Keratinocyte (primary cell): ENCODE results near the gene RBMS3. TPM values are rescaled to one million over a fixed set of nuclear protein-coding genes. Genes with fewer than 3 reads are reported as not detected.

ENCODE experiments used
- DNase-seq: peaks from one replicate; pipeline ENCODE4 v3.0.0-alpha.2; 2011; ENCODE audit warnings: low read depth, missing footprints, low spot score
- FAIRE-seq: peaks from 2 replicates; lab custom pipeline; 2011; peaks lifted over from hg19 to GRCh38; lab: Jason Lieb, UNC
- H2AFZ ChIP-seq: 2 replicates; pipeline ENCODE4 v1.6.0; 2012; ENCODE audit warnings: low read length, control low read depth, inconsistent platforms; ENCODE audit not compliant: control insufficient read depth
- H3K27ac ChIP-seq: 2 replicates; pipeline ENCODE4 v1.5.1; 2011; ENCODE audit warnings: low read length; ENCODE audit not compliant: control insufficient read depth, insufficient read depth
- H3K27me3 ChIP-seq: 3 replicates; pipeline ENCODE4 v1.6.0; 2011; ENCODE audit warnings: low read length; ENCODE audit not compliant: control insufficient read depth, insufficient read depth; ENCODE audit errors: extremely low read depth
- H3K36me3 ChIP-seq, 2 experiments: 2 replicates in 1 of 2; 3 replicates in 1 of 2; pipeline ENCODE4 v1.5.1; 2011; ENCODE audit warnings: low read length in 2 of 2, mild to moderate bottlenecking in 1 of 2; ENCODE audit not compliant: control insufficient read depth in 2 of 2, insufficient read depth in 2 of 2; ENCODE audit errors: extremely low read depth in 1 of 2
- H3K4me1 ChIP-seq: 3 replicates; pipeline ENCODE4 v1.5.1; 2011; ENCODE audit warnings: low read length; ENCODE audit not compliant: control insufficient read depth, insufficient read depth; ENCODE audit errors: extremely low read depth
- H3K4me2 ChIP-seq: 3 replicates; pipeline ENCODE4 v1.6.0; 2011; ENCODE audit warnings: low read depth, low read length; ENCODE audit not compliant: control insufficient read depth, insufficient read depth; ENCODE audit errors: extremely low read depth
- H3K4me3 ChIP-seq, 3 experiments: fragments of 200-600 bp in 1 of 3; sonication (generic) in 1 of 3; 2 replicates in 2 of 3; 3 replicates in 1 of 3; pipeline ENCODE4 v1.5.1; 2011 to 2016; ENCODE audit warnings: low read length in 3 of 3, mild to moderate bottlenecking in 3 of 3, control low read depth in 2 of 3, inconsistent platforms in 1 of 3, low read depth in 1 of 3, mixed read lengths in 1 of 3, mixed run types in 1 of 3, moderate library complexity in 1 of 3; ENCODE audit not compliant: control insufficient read depth in 2 of 3, insufficient read depth in 2 of 3; ENCODE audit errors: extremely low read depth in 1 of 3
- H3K79me2 ChIP-seq: 2 replicates; pipeline ENCODE4 v1.6.0; 2012; ENCODE audit warnings: low read length; ENCODE audit not compliant: control insufficient read depth, insufficient read depth
- H3K9ac ChIP-seq: 3 replicates; pipeline ENCODE4 v1.6.0; 2011; ENCODE audit warnings: low read length; ENCODE audit not compliant: control insufficient read depth, insufficient read depth; ENCODE audit errors: extremely low read depth
- H3K9me1 ChIP-seq: 3 replicates; pipeline ENCODE4 v1.6.0; 2011; ENCODE audit warnings: low read length; ENCODE audit not compliant: control insufficient read depth, insufficient read depth; ENCODE audit errors: extremely low read depth
- H3K9me3 ChIP-seq: 2 replicates; pipeline ENCODE4 v1.5.1; 2012; ENCODE audit warnings: low read depth, low read length; ENCODE audit not compliant: control insufficient read depth
- H4K20me1 ChIP-seq: 3 replicates; pipeline ENCODE4 v1.6.0; 2011; ENCODE audit warnings: low read length; ENCODE audit not compliant: control insufficient read depth, insufficient read depth; ENCODE audit errors: extremely low read depth
- CTCF ChIP-seq, 3 experiments: IDR thresholded peaks in 1 of 3; conservative IDR thresholded peaks in 1 of 3; optimal IDR thresholded peaks in 1 of 3; 2 replicates in 2 of 3; 3 replicates in 1 of 3; pipeline versions ENCODE3 to v1.5.1; 2011; ENCODE audit warnings: low read length in 3 of 3, mild to moderate bottlenecking in 3 of 3, moderate library complexity in 2 of 3, control low read depth in 1 of 3, inconsistent platforms in 1 of 3; ENCODE audit not compliant: insufficient read depth in 2 of 3; ENCODE audit errors: extremely low read depth in 1 of 3
- EZH2 ChIP-seq: IDR thresholded peaks from one replicate; pipeline ENCODE4 v1.6.1; 2012; ENCODE audit warnings: inconsistent platforms, mild to moderate bottlenecking, low read length, moderate library complexity
- dilution Hi-C: fragments of 300-500 bp; cut with MboI; formaldehyde crosslinking; loops from one replicate; pipeline ENCODE4 v1.7.0; 2020; ENCODE audit warnings: low sequenced_read_pairs; ENCODE audit not compliant: extremely low pct_ligation_motif_present
- polyA plus RNA-seq, 5 experiments: library from polyadenylated mRNA; depleted of rRNA in 3 of 5; stranded (reverse) in 3 of 5; stranded (forward) in 1 of 5; unstranded in 1 of 5; fragments of >200 nt; gene quantifications; 1 replicate in 1 of 5; 2 replicates in 3 of 5; 3 replicates in 1 of 5; pipeline versions ENCODE4 v1.2.1 to v1.2.3, GENCODE V29; 2011 to 2012; ENCODE audit warnings: missing spikeins in 2 of 5, low read depth in 1 of 5, low replicate concordance in 1 of 5

RBMS3 gene
- polyA plus RNA-seq, 1 donor (not counting 4 experiments of a cell fraction or from before 2014, with no cell fraction given), result 2.3 TPM

- no peaks in the 10 kb centered on the region for H4K20me1 ChIP-seq
- H3K79me2 ChIP-seq, result no peaks in the 10 kb centered on the region
- H3K9me3 ChIP-seq, result no peaks in the 10 kb centered on the region
- FAIRE-seq, result no peak
- dilution Hi-C loops, result no loop called here
- TF ChIP-seq EZH2, result no peak
- TF ChIP-seq CTCF (optimal IDR thresholded peaks at IDR 0.05 in 1 of 3, IDR thresholded peaks at IDR 0.05 in 1 of 3, conservative IDR thresholded peaks at IDR 0.05 in 1 of 3; ENCODE audit: extremely low read depth in 1 of 3, insufficient read depth in 2 of 3, low read length in 3 of 3), result no peak
- H3K27ac ChIP-seq, result no peak overlapping the region
- no peaks in the 10 kb centered on the region for H3K4me1 ChIP-seq
- no peaks in the 10 kb centered on the region for H3K36me3 ChIP-seq
- no peaks in the 10 kb centered on the region for H3K9me1 ChIP-seq
- H3K9ac ChIP-seq, result no peak overlapping the region
- DNase-seq, result no peak
- H3K4me2 ChIP-seq, result no peak overlapping the region
- H3K27me3 ChIP-seq, result no peaks in the 10 kb centered on the region
- no peak overlapping the region for H3K4me3 ChIP-seq
- no peak overlapping the region for H2AFZ ChIP-seq
Measured at GRCh38 chr3:29370021-29370420, 89.2 kb downstream of the RBMS3 start.

- no peaks in the 10 kb centered on the region for H3K79me2 ChIP-seq
- H3K9me3 ChIP-seq, result no peaks in the 10 kb centered on the region
- no peaks in the 10 kb centered on the region for H3K27me3 ChIP-seq
- H3K9ac ChIP-seq, result no peak overlapping the region
- TF ChIP-seq CTCF (optimal IDR thresholded peaks at IDR 0.05 in 1 of 3, IDR thresholded peaks at IDR 0.05 in 1 of 3, conservative IDR thresholded peaks at IDR 0.05 in 1 of 3; ENCODE audit: extremely low read depth in 1 of 3, insufficient read depth in 2 of 3, low read length in 3 of 3), result no peak
- TF ChIP-seq EZH2, result no peak
- no peak for FAIRE-seq
- H2AFZ ChIP-seq, result no peak overlapping the region
- no peak for DNase-seq
- dilution Hi-C loops, result no loop called here
- H3K36me3 ChIP-seq, result no peaks in the 10 kb centered on the region
- H3K27ac ChIP-seq, result no peak overlapping the region
- H3K9me1 ChIP-seq, result no peaks in the 10 kb centered on the region
- H4K20me1 ChIP-seq, result no peaks in the 10 kb centered on the region
- no peak overlapping the region for H3K4me3 ChIP-seq
- no peaks in the 10 kb centered on the region for H3K4me1 ChIP-seq
- H3K4me2 ChIP-seq, result no peak overlapping the region
Measured at GRCh38 chr3:29370476-29371420, 89.9 kb downstream of the RBMS3 start.
